SU-DHL-6 (cell line): ENCODE results near the gene EIF4E.

ENCODE experiments used
- EZH2phosphoT487 ChIP-seq: fragments of 200-600 bp; sonication (generic), shearing (Covaris generic); conservative IDR thresholded peaks from 2 replicates; pipeline ENCODE4 v1.6.1; 2018; ENCODE audit warnings: mild to moderate bottlenecking, antibody characterized with exemption, low read length, moderate library complexity, mixed read lengths
- TF ChIP-seq, protein P1 (sequence below): fragments of 200-600 bp; sonication (generic); IDR thresholded peaks from one replicate; pipeline ENCODE4 v1.5.1; 2017; ENCODE audit warnings: antibody characterized with exemption, mild to moderate bottlenecking, low read length, moderate library complexity; ENCODE audit not compliant: insufficient read depth, poor library complexity, severe bottlenecking

DNA sequence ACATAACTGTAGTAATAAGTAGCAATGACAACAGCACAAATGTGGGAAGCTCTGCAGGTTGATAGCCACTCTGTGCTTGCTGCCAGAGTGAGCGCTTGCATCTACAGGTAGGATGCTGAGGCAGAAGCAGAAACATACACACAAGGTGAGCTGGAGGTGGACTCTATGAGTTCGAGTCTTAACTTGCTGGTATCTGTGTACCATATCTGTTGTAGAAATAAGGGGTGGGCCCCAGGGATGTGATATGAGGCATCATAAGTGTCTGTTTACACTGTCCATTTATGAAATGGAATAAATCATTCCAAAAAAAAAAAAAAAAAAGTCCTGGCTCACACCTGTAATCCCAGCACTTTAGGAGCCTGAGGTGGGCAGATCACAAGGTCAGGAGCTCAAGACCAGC is 32.8 kb upstream of the EIF4E start:
- TF ChIP-seq, protein P1, sequence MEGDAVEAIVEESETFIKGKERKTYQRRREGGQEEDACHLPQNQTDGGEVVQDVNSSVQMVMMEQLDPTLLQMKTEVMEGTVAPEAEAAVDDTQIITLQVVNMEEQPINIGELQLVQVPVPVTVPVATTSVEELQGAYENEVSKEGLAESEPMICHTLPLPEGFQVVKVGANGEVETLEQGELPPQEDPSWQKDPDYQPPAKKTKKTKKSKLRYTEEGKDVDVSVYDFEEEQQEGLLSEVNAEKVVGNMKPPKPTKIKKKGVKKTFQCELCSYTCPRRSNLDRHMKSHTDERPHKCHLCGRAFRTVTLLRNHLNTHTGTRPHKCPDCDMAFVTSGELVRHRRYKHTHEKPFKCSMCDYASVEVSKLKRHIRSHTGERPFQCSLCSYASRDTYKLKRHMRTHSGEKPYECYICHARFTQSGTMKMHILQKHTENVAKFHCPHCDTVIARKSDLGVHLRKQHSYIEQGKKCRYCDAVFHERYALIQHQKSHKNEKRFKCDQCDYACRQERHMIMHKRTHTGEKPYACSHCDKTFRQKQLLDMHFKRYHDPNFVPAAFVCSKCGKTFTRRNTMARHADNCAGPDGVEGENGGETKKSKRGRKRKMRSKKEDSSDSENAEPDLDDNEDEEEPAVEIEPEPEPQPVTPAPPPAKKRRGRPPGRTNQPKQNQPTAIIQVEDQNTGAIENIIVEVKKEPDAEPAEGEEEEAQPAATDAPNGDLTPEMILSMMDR: no peak
- TF ChIP-seq EZH2phosphoT487: no peak
